ENCODE measurements around the gene USP9X.
"Not testable (repeated sequence)": the region's sequence is repeated elsewhere in the genome, so short reads cannot be mapped to it uniquely, and the experiment has no call there.

The USP9X gene

GRCh38 chrX:41085878-41086626 is 807 bp downstream of the USP9X start:
- DNase-seq = no peak

GRCh38 chrX:41086627-41086932 is 1.3 kb downstream of the USP9X start:
- peak; percentile 77 for DNase-seq

- peak; percentile 26 for DNase-seq
Measured at GRCh38 chrX:41087201-41087600, 2.0 kb downstream of the USP9X start.

- DNase-seq = no peak
Measured at GRCh38 chrX:41090568-41091238, 5.5 kb downstream of the USP9X start.

GRCh38 chrX:41092776-41093175 is 7.5 kb downstream of the USP9X start:
- DNase-seq = no peak

GRCh38 chrX:41095174-41095573 is 9.9 kb downstream of the USP9X start:
- no peak for DNase-seq

GRCh38 chrX:41095908-41096307 is 10.7 kb downstream of the USP9X start:
- no peak for DNase-seq

GRCh38 chrX:41096339-41096955 is 11.2 kb downstream of the USP9X start:
- no peak for DNase-seq

- no peak for DNase-seq
Measured at GRCh38 chrX:41097326-41097725, 12.1 kb downstream of the USP9X start.

GRCh38 chrX:41100200-41100599 is 15.0 kb downstream of the USP9X start:
- DNase-seq = no peak

- no peak for DNase-seq
Measured at GRCh38 chrX:41100819-41101218, 15.6 kb downstream of the USP9X start.

GRCh38 chrX:41105005-41105404 is 19.8 kb downstream of the USP9X start:
- no peak for DNase-seq

GRCh38 chrX:41106257-41106656 is 21.0 kb downstream of the USP9X start:
- not testable (repeated sequence) for DNase-seq

GRCh38 chrX:41108007-41108406 is 22.8 kb downstream of the USP9X start:
- no peak for DNase-seq

GRCh38 chrX:41108463-41109205 is 23.4 kb downstream of the USP9X start:
- no peak for DNase-seq

GRCh38 chrX:41110801-41111625 is 25.8 kb downstream of the USP9X start:
- DNase-seq = peak; percentile 64

GRCh38 chrX:41115104-41115425 is 29.8 kb downstream of the USP9X start:
- peak; percentile 69 for DNase-seq

GRCh38 chrX:41116948-41117347 is 31.7 kb downstream of the USP9X start:
- peak; percentile 42 for DNase-seq

GRCh38 chrX:41118156-41118555 is 32.9 kb downstream of the USP9X start:
- DNase-seq = no peak

GRCh38 chrX:41119803-41120202 is 34.6 kb downstream of the USP9X start:
- DNase-seq = no peak

- DNase-seq = no peak
Measured at GRCh38 chrX:41121766-41122165, 36.5 kb downstream of the USP9X start.

GRCh38 chrX:41122664-41123257 is 37.5 kb downstream of the USP9X start:
- no peak for DNase-seq
